ENCODE data around the gene ITGA11.

ITGA11 gene

GRCh38 chr15:68298336-68298735 is 133.6 kb downstream of the ITGA11 start:
- Histone ChIP-seq H3K27me3 (ENCODE audit: insufficient read depth, low read length) (no peaks in the 10 kb centered on the region), H3K36me3 (ENCODE audit: insufficient read depth, low read length) (no peaks in the 10 kb centered on the region), H4K20me1 (ENCODE audit: insufficient read depth, low read length) (no peaks in the 10 kb centered on the region), H3K79me2 (ENCODE audit: insufficient read depth, low read length) (no peaks in the 10 kb centered on the region), H3K4me2 (ENCODE audit: low read length) (peak overlapping the region; percentile 55), H3K9ac (ENCODE audit: low read length) (no peak overlapping the region), H3F3A (ENCODE audit: insufficient read depth, low read length) (no peaks in the 10 kb centered on the region), H3K9me3 (ENCODE audit: low read length) (no peaks in the 10 kb centered on the region), H2AFZ (ENCODE audit: low read length) (no peak overlapping the region), H3K4me3 (ENCODE audit: low read depth, low read length, poor library complexity, severe bottlenecking) (no peak overlapping the region), H3K4me1 (ENCODE audit: insufficient read depth, low read length, severe bottlenecking) (peaks cover 17% of the 10 kb centered on the region), H3K27ac (ENCODE audit: low read depth, low read length, poor library complexity, severe bottlenecking) (no peak overlapping the region), H3K9me2 (ENCODE audit: low read depth, low read length) (no peaks in the 10 kb centered on the region)
- no peak for TF ChIP-seq CTCF (IDR thresholded peaks at IDR 0.05; ENCODE audit: low read length)
- TF ChIP-seq EZH2 (IDR thresholded peaks at IDR 0.05; ENCODE audit: borderline replicate concordance, low read length): no peak

- Histone ChIP-seq H3K79me2 (ENCODE audit: insufficient read depth, low read length) (peaks cover 12% of the 10 kb centered on the region), H3K4me1 (ENCODE audit: insufficient read depth, low read length, severe bottlenecking) (peaks cover 17% of the 10 kb centered on the region), H3K36me3 (ENCODE audit: insufficient read depth, low read length) (peaks cover 26% of the 10 kb centered on the region), H2AFZ (ENCODE audit: low read length) (no peak overlapping the region), H3K9me3 (ENCODE audit: low read length) (no peaks in the 10 kb centered on the region), H3K27me3 (ENCODE audit: insufficient read depth, low read length) (no peaks in the 10 kb centered on the region), H3K4me3 (ENCODE audit: low read depth, low read length, poor library complexity, severe bottlenecking) (no peak overlapping the region), H3K9ac (ENCODE audit: low read length) (no peak overlapping the region), H3F3A (ENCODE audit: insufficient read depth, low read length) (no peaks in the 10 kb centered on the region), H4K20me1 (ENCODE audit: insufficient read depth, low read length) (no peaks in the 10 kb centered on the region), H3K9me2 (ENCODE audit: low read depth, low read length) (no peaks in the 10 kb centered on the region), H3K27ac (ENCODE audit: low read depth, low read length, poor library complexity, severe bottlenecking) (no peak overlapping the region), H3K4me2 (ENCODE audit: low read length) (no peak overlapping the region)
- TF ChIP-seq EZH2 (IDR thresholded peaks at IDR 0.05; ENCODE audit: borderline replicate concordance, low read length) (no peak), CTCF (IDR thresholded peaks at IDR 0.05; ENCODE audit: low read length) (no peak)
Observed at GRCh38 chr15:68295014-68295805, 136.8 kb downstream of the ITGA11 start.

GRCh38 chr15:68292967-68293366 is 139.0 kb downstream of the ITGA11 start:
- Histone ChIP-seq H4K20me1 (ENCODE audit: insufficient read depth, low read length) (no peaks in the 10 kb centered on the region), H3K36me3 (ENCODE audit: insufficient read depth, low read length) (peaks cover 40% of the 10 kb centered on the region), H3K4me2 (ENCODE audit: low read length) (no peak overlapping the region)

More at GRCh38 chr15:68292967-68293366, 139.0 kb downstream of the ITGA11 start:
- H3K79me2 ChIP-seq (ENCODE audit: insufficient read depth, low read length): peaks cover 25% of the 10 kb centered on the region
- no peaks in the 10 kb centered on the region for H3F3A ChIP-seq (ENCODE audit: insufficient read depth, low read length)
- no peak overlapping the region for H2AFZ ChIP-seq (ENCODE audit: low read length)
- no peak overlapping the region for H3K9ac ChIP-seq (ENCODE audit: low read length)
- H3K27ac ChIP-seq (ENCODE audit: low read depth, low read length, poor library complexity, severe bottlenecking): no peak overlapping the region
- H3K4me3 ChIP-seq (ENCODE audit: low read depth, low read length, poor library complexity, severe bottlenecking): no peak overlapping the region
- no peaks in the 10 kb centered on the region for H3K27me3 ChIP-seq (ENCODE audit: insufficient read depth, low read length)
- TF ChIP-seq CTCF (IDR thresholded peaks at IDR 0.05; ENCODE audit: low read length) (no peak), EZH2 (IDR thresholded peaks at IDR 0.05; ENCODE audit: borderline replicate concordance, low read length) (no peak)
- no peaks in the 10 kb centered on the region for H3K9me2 ChIP-seq (ENCODE audit: low read depth, low read length)
- peaks cover 3% of the 10 kb centered on the region for H3K4me1 ChIP-seq (ENCODE audit: insufficient read depth, low read length, severe bottlenecking)
- H3K9me3 ChIP-seq (ENCODE audit: low read length): no peaks in the 10 kb centered on the region

Measured in OCI-LY1 (cell line).